Sciatic nerve (tissue), 2 donors: Measurements from ENCODE around the gene PHYHIPL. TPM values are rescaled to one million over a fixed set of nuclear protein-coding genes. Genes with fewer than 3 reads are reported as not detected.

Experiments used
- ATAC-seq: fragments of 200-7000 bp; cut with Tn5 transposase; one replicate; pipeline ENCODE4 v1.9.1; 2020; ENCODE audit warnings: mild to moderate bottlenecking, moderate library complexity
- DNase-seq: peaks from one replicate; pipeline ENCODE4 v3.0.0-alpha.2; 2020; ENCODE audit warnings: low spot score
- intact Hi-C: fragments of 100-400 bp; cut with DNase I; formaldehyde crosslinking; loops from one replicate; pipeline ENCODE4 v1.14.2; 2022
- total RNA-seq: library from RNA; stranded (reverse); fragmentation: NEBNext Ultra II Directional; extraction: Animal tissue kit (Norgen Biotek cat#: 25700); gene quantifications from one replicate; pipeline ENCODE4 v1.2.1, GENCODE V29; 2021
- donor health status: DM: no; HTN: no; CAD: no.
- donor health status: DM: no; HTN: no; CAD: no.

PHYHIPL gene
- total RNA-seq = 0.40 TPM

DNA sequence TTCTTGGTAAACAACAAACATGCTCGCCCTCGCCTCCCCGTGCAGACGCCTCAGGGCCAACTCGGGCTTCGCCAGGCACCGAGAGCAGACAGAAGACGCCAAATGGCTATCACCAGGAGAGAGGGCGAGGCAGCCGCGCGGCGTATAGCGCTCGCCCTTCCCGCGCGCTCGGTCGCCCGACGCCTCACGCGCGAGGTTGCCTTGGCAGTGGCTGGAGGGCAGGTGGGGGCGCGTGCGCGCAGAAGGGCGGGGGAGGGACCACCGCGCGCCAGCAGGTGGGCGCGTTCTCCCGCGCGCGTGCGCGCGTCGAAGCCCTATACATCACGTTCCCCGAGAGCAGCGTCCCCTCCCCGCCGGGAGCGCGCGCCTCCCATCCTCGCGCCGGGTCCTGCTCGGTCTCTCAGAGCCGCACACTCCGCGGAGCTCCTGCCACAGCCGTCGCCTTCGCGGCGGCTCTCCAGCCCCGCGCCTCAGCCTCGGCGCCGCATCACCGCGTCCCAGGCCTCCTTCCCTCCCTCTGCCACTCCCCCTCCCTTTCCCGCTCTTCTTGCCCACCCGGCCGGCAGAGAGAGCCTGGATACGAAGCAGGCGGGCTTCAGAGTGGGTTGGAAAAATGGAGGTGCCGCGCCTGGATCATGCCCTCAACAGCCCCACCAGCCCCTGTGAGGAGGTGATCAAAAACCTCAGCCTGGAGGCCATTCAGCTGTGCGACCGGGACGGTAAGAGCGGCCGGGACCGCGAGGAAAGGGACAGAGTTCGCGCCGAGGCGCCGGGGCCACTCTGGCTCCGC is at the start of gene PHYHIPL:
PHYHIPL (plus strand) TSS at position 403 of the 790 bp plus-strand sequence; CDS start at position 614, 211 bp downstream.
- DNase-seq (no peak), ATAC-seq (no peak)
- intact Hi-C loops = no loop called here

DNA sequence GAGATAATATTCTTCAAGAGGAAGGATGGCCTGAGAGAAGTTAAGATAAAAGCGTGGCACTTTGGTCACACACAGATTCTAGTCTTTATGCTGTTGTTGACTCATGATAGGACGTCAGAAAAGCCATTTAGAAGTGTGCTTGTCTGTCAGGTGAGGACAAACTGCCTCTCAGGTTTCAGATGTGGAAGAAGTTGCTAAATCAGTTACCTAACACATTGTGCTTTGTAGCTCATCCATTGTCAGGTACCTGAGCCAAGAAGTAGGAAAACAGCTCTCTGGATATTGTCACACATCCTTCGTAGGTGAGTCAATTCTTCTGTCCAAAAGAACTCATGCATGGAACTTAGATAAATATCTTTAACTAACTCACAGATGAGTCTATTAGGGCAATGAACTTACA is 49.5 kb upstream of the PHYHIPL start:
- DNase-seq (no peak), ATAC-seq (no peak)
- intact Hi-C loops = no loop called here

DNA sequence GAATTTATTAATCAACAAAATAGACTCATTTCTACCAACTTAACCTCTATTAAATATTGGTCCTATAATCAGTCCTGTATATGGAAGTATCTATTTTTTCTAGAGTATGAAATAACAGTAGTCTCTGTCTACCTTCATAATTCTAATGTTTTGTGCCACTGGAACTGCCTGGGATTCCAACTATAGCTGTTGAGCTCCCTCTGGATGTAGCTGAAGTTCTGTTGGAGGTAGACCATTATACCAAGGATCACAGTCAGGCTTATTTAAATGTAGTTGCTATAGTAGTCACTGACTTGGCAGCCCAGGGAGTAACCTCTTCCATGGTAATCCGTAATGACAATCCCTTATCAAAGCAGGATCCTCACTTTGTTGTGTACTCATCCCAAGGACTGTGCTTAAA is 48.5 kb upstream of the PHYHIPL start:
- intact Hi-C loops = no loop called here
- ATAC-seq (peak; percentile 34), DNase-seq (no peak)

DNA sequence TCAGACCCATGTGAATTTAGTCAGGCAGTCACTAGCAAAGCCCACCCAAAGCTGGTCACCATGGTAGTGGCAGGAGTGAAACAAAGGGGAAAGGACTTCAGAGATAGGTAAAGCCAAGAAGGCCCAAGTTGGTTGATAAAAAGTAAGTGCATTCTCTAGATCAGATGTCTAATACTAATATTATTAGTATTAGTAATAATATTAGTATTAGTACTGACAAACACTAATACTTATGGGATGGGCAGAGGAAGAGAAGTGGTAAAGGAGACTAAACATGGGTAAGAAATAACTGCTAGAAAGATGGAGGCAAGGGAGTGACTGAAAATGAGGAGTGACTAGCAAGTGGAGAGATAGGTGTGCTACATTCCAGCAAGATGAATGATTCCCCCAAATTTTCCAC is 46.6 kb upstream of the PHYHIPL start:
- DNase-seq (no peak), ATAC-seq (no peak)
- intact Hi-C loops = no loop called here

DNA sequence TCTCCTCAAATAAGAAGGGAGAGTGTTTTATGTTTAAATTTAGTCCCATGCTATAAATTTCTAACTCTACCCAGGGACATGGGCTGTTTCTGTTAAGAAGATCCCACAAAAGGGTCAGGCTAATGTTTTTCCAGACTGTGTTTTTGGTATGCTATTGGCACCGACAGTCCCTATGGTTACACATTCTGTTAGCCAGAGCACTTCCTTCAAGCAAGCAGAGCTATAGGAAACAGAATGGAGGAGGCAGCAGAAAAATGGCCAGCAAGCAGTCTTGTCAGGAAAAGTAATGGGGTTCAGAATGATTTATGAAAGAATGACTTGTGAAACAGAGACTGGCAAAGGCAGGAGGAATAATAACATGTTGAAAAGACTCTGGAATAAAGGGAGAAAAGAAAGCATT is 44.8 kb upstream of the PHYHIPL start:
- ATAC-seq (no peak), DNase-seq (no peak)
- intact Hi-C loops = no loop called here

DNA sequence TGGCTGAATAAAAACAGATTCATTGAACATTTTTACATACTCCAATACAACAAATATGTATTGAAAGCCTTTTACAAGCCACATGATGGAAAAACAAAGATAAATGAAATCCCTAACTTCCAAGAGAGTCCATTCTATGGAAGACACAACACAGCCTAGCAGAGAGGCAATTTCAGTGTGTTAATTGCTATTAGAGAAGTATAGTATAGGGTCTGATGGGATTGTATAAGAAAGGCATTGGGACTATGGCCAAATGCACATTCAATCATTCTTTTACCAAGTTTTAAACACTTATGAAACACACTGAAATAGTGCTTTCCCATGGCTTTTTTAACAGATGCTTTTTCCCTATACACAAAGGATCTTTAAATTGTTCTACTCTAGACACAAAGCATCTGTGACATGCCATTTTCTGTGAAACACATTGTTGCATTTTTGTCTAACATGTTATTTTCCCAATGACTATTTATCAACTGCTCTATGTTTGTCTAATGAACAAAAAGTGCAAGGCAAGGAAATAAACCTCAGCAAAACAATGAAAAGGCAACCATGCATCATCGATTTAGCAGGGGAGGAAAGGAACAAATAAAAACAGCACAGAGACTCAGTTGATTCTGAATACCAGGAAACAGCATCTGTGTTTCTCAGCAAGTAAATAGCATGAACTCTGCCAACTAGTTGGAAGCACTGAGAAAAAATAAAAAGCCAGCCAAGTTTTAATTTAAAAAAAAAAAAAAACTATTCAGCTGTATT is 42.4 kb upstream of the PHYHIPL start:
- DNase-seq (no peak), ATAC-seq (no peak)
- intact Hi-C loops = no loop called here

DNA sequence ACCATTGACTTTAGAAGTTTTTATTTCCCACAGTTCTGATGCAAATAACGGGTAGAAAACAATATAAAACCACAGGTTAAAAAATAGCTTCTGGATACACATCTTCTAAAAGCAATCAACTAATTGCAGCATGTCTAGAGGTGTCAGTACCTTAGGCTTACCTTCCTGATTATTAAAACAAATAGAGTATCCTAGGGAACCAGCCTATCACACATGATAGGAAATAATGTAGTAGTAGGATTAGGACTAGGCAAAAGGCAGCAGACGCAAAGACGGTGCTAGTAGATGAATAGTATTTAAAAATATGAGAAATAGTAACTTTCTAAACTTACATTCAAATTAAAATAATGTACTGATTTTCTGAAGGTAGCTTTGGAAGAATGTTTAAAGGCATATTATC is 41.7 kb upstream of the PHYHIPL start:
- intact Hi-C loops = no loop called here
- no peak for DNase-seq
- no peak for ATAC-seq

DNA sequence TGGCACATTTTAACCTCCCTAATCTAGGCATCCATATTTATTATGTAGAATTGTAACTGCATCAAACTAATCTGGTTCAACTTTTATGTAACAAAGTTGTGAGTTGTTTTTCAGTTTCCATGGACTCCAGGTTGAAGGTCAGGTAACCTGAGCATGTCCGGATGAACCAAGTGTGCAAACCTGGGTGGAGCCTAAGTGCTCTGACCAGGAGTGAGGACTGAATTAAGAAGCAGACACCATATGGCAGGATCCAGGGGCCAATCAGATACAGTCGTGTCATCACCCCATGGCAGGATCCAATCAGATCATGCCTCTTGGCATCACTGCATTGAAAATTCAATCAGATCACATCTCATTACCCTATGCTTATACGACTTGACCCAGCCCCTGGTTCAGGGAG is 41.2 kb upstream of the PHYHIPL start:
- intact Hi-C loops = no loop called here
- ATAC-seq = no peak
- DNase-seq = no peak

DNA sequence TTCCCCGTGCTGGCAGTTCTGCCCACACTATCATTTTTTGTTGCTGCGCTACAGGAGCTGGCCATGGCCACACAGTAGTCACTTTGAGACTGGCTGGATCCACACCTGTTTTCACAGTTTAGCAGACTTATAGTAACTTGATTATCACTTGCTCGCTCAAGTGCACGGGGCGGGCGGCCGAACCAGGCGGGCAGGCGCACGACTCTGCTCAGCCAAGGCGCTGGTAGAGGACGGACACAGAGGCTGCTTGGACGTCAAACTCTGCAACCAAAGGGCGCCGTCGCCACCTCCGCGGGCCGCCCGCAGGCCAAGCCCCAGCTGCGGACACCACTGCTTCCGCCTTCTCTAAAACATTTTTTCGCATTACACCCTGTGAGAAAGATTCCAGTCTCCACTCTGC is 38.4 kb upstream of the PHYHIPL start:
- no peak for ATAC-seq
- intact Hi-C loops = no loop called here
- no peak for DNase-seq

DNA sequence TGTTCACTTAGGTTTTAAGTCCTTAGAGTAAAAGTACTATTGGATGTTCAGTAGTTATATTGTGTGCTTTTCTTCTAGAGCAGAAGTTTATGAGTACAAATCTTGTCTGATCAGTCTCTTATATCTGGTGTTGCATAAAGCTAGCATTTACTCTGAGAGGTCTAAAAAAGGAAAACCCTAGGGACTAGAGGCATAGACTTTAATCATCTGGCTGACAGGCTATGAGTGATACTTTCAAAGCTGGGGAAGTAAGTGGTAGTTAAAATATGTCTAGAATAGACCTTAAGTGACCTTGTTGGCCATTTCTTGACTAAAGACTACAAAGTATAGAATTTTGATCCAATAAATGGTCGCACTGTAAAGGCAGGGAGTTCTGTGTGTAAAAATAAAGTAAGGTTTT is 32.9 kb upstream of the PHYHIPL start:
- ATAC-seq (no peak), DNase-seq (no peak)
- intact Hi-C loops = no loop called here

DNA sequence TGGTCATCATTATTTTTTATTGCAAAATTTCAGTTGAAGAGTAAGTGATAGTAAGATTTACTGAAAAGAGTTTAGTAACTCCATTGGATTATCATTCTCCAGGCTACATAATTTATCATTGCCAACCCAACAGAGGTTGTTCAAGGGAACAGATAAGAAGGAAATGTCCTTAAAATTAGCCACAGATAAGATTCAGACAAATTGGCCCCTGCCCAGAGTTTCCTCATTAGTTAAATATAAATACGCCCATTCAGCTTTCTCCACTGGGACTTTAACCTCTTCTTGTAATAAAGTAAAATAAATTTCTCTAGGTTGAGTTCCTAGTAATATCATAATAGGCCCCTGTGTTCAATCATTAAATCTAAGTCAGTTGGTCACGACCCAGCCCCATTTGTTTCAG is 27.7 kb upstream of the PHYHIPL start:
- intact Hi-C loops = no loop called here
- DNase-seq (no peak), ATAC-seq (no peak)

DNA sequence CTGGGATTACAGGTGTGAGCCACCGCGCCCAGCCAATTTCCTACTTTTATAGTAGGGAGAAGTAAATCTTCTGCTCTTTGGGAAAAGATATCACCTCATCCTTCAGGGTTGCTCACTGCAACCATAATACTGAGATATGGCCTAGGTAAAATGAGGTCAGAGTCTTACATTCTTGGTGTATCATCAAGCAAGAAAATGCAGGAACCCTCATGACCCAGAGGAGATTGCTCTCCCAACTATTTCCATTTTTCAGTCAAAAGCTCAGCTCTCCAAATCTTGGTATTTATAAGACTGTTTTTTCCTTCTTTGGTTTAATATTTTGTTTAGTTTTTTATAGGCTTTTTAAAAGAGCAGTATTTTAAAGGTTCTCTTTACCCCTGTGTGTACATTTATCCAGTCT is 20.9 kb upstream of the PHYHIPL start:
- no peak for DNase-seq
- no peak for ATAC-seq
- intact Hi-C loops = no loop called here

DNA sequence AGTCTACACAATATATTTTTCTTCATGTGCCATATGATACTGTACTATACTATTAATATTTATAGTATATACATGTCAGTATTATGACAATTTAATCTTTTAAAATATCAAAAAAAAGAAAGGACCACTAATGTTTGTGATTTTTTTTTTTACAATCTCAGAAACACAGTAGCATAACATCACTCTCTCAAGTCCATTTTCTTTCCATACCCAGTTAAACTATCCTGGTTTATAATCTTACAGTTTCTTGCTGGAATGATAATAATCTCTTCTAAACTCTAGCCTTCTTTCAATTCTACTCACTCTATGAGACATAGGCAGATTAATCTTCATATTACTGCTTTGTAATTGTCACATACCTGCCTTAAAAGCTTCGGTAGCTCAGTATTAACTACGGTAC is 8.9 kb upstream of the PHYHIPL start:
- DNase-seq (no peak), ATAC-seq (no peak)
- intact Hi-C loops = no loop called here

DNA sequence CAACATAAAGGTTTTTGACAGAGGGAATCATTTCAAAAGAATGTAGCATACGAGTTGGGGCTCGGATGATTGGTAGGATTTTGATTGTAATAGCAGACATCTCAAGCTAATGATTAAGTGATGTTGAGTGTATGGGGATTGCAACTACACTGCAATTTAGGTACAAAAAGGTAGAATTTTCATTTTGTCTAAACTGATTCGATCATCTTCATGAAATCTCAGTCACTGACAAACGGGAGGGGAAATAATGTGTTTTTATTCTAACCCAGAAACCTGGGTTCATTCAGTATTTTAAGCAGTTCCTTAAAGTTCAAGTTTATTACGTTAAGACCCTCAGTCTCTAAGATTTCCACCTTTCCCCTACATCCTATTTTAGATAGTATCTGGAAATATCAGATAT is 3.9 kb upstream of the PHYHIPL start:
- ATAC-seq (no peak), DNase-seq (no peak)
- intact Hi-C loops = no loop called here

DNA sequence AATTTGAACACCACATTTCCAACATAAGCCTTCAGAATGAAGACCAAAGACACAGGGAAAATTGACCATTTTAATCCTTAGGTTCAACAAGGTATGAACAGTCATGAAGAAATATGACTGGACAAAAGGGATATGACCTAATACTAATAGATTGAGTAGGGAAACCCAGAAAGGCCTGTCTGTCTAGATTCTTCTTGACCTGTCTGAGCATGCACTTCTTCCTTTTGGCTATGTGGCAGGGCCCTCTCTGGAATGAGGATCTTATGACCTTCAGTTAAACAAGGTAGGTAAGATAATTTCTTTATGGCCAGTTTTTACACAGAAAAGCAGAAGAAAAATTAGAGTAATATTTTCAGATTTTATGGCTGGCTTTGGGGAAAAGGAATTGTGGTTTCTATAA is 3.0 kb upstream of the PHYHIPL start:
- ATAC-seq = no peak
- intact Hi-C loops = no loop called here
- no peak for DNase-seq

DNA sequence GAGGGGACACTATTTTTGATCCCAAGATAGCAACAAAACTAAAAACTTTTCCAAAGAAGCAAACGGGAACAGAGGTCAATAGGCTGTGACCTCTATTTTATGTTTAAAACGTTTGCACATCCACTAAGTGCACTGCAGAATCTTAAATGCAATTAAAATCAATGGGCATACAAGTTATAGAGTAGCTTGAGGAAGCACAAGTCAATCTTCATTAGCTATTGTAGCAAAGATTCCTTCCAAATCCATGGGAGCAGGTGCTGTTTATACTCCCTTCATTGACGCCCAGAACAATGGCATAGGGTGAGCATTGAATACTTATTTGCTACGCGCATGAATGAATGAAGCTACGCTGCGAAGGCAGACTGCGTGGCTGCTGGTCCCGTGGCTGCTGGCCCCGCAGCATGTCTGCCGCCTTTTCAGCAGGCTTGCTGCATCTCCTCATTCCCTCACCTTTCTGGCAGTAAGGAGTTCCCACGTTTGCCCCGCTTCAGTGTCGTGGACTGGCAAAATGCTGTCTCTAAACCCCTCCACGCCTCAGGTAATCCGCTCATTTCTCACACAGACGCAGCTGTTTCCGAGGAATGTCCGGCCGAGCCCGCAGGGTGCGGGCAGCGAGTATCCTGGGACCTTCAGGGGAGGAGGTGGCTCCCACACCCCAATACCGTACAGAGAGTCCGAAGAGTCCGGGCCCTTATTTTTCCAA is 754 bp upstream of the PHYHIPL start:
- no peak for ATAC-seq
- DNase-seq = no peak
- intact Hi-C loops = no loop called here

DNA sequence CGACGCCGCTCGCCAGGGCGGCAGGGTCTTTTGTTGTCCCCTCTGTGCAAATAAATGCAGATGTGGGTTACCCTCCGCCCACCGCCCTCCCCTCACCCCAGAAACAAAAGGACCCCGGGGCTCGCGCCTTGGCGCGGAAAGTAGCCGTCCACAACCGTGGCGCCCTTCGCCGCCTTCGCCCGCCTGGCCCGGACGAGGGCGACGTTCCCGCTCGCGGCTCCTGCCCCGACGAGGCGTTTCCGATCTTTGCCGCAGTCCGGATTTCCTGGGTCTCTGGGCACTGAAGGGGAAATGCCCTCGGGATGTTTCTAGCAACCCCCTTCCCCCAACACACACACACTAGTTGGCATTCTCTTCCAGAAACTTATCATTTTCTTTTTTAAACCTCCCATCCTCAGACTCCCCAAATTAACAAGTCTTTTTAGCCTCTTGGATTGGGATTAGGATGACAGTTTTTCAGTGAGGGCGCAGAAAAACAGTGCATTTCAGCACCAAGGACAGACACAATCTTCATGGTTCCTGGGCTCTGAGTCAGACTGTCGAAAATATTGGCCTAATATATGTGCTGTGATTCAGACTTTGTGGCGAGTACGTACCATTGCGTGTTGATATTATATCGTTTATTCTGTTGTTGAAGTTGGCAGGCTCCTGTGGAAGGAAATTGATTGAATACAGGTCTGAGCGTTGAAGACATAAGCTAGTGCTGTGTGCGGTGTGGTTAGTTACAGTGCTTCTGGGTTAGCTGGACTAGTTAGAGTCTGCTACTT is 771 bp downstream of the PHYHIPL start:
- no peak for DNase-seq
- intact Hi-C loops = no loop called here
- ATAC-seq = peak; percentile 60

DNA sequence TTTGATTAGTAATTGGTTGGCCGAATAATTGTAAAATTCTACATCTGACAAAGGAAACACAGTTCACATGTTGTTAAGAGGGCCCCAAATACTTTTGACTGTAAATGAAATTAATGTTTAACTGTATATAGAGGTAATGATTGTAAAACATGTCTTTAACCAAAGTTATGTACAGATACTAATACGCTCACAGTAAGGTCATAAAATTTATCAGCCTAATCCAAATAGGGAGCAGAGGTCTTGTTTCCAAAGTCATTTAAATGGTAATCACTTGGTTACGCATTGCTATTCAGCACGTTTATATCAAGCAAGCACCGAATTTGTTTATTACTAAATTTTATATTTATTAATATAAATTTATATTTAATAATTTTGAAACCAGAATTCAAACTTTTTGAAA is 1.4 kb downstream of the PHYHIPL start:
- no peak for ATAC-seq
- intact Hi-C loops = no loop called here
- no peak for DNase-seq

DNA sequence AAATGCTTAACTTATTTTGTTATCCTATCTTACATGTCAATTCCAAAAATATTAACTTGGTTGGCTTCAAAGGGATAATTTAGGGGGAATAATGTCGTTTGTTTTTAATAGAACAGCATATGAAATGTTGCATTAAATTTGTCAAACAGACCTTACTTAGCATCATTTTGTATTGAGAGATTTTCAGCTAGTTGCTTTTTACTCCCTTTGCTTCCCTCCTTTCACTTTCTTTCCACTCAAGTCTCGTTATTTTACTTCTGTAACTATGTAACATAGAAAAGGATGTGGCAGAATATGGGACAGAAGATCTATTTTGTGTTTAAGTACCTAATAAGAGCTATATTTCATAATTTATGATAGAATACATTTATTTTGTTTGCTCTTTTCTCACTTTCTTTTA is 2.6 kb downstream of the PHYHIPL start:
- DNase-seq (no peak), ATAC-seq (no peak)
- intact Hi-C loops = no loop called here
